Spleen (tissue), 11 donors: ENCODE data around the gene FAR2. TPM values are rescaled to one million over a fixed set of nuclear protein-coding genes. Genes with fewer than 3 reads are reported as not detected.

ENCODE experiments used
- DNase-seq: peaks from one replicate; pipeline ENCODE4 v3.0.0-alpha.2; 2020
- H3K27ac ChIP-seq, 8 donors: fragments of 200-600 bp; sonication (generic) in 7 of 8; 1 replicate in 4 of 8; 2 replicates in 4 of 8; pipeline versions ENCODE4 v1.5.0 to v1.8.0; 2016 to 2021; ENCODE audit warnings: inconsistent platforms in 4 of 8, mild to moderate bottlenecking in 4 of 8, moderate library complexity in 1 of 8
- H3K27me3 ChIP-seq, 7 donors: fragments of 200-600 bp; sonication (generic) in 6 of 7; replicated peaks in 1 of 7; 1 replicate in 4 of 7; 2 replicates in 3 of 7; pipeline versions ENCODE4 v1.5.0 to v1.8.0; 2016 to 2021; ENCODE audit warnings: inconsistent platforms in 3 of 7, mild to moderate bottlenecking in 1 of 7
- H3K36me3 ChIP-seq, 6 donors: fragments of 200-600 bp; sonication (generic) in 5 of 6; 1 replicate in 4 of 6; 2 replicates in 2 of 6; pipeline versions ENCODE4 v1.5.0 to v1.8.0; 2016 to 2021; ENCODE audit warnings: inconsistent platforms in 2 of 6
- H3K4me1 ChIP-seq, 6 donors: fragments of 200-600 bp; sonication (generic) in 5 of 6; 1 replicate in 3 of 6; 2 replicates in 3 of 6; pipeline versions ENCODE4 v1.5.0 to v1.8.0; 2016 to 2021; ENCODE audit warnings: inconsistent platforms in 3 of 6
- H3K4me3 ChIP-seq, 8 donors: fragments of 200-600 bp; sonication (generic) in 7 of 8; 1 replicate in 4 of 8; 2 replicates in 4 of 8; pipeline versions ENCODE4 v1.5.0 to v1.8.0; 2016 to 2021; ENCODE audit warnings: inconsistent platforms in 4 of 8, mild to moderate bottlenecking in 4 of 8, moderate library complexity in 2 of 8
- H3K9me3 ChIP-seq, 8 donors: fragments of 200-600 bp; sonication (generic) in 7 of 8; 1 replicate in 4 of 8; 2 replicates in 4 of 8; pipeline versions ENCODE4 v1.5.0 to v1.8.0; 2016 to 2021; ENCODE audit warnings: inconsistent platforms in 4 of 8
- CTCF ChIP-seq, 11 experiments: fragments of 200-600 bp in 7 of 11; fragments of 450-650 bp in 4 of 11; sonication (generic) in 4 of 11; IDR thresholded peaks in 8 of 11; conservative IDR thresholded peaks in 3 of 11; 1 replicate in 7 of 11; 2 replicates in 4 of 11; pipeline versions ENCODE4 v1.4.0 to v1.8.0; 2016 to 2021; ENCODE audit warnings: antibody characterized with exemption in 11 of 11, inconsistent platforms in 4 of 11, mild to moderate bottlenecking in 1 of 11
- POLR2A ChIP-seq, 3 donors: fragments of 450-650 bp; IDR thresholded peaks; one replicate each; pipeline ENCODE4 v1.5.1; 2017; ENCODE audit warnings: antibody characterized with exemption in 3 of 3, mild to moderate bottlenecking in 1 of 3
- POLR2AphosphoS5 ChIP-seq, 3 donors: sonication (generic); formaldehyde crosslinking; IDR thresholded peaks; one replicate each; pipeline ENCODE4 v1.5.1; 2017; ENCODE audit warnings: antibody characterized with exemption in 3 of 3
- WGBS, 5 donors: extraction: QIAGEN DNeasy Blood & Tissue Kit in 3 of 5; methylation state at CpG; one replicate each; pipeline versions ENCODE4 v1.1.5 to v1.1.7; 2013 to 2018; 5-methylcytosine and 5-hydroxymethylcytosine counted together
- intact Hi-C: fragments of 100-400 bp; cut with DNase I; formaldehyde crosslinking; loops from one replicate; pipeline ENCODE4 v1.15.0; 2023; ENCODE audit warnings: low total_unique reads
- polyA plus RNA-seq, 3 donors: library from polyadenylated mRNA; stranded (reverse); fragments of 200-250 nt; gene quantifications; one replicate each; pipeline ENCODE4 v1.2.1, GENCODE V29; 2013
- total RNA-seq, 7 donors: library from RNA; depleted of rRNA in 3 of 7; stranded (reverse); fragments of >200 nt in 3 of 7; fragmentation: NEBNext Ultra II Directional in 4 of 7; extraction: Animal tissue kit (Norgen Biotek cat#: 25700) in 4 of 7; gene quantifications; one replicate each; pipeline versions ENCODE4 v1.1.0 to v1.2.1, GENCODE V29; 2016 to 2021
- donor health status: healthy with polysubstance abuse.
- donor health status: DM: no; HTN: no; CAD: no; lungs with moderate emphysema.
- donor health status: DM: no; HTN: no; CAD: no.
- donor health status: Bipolar disorder and iron deficiency.
- donor health status: healthy.
- donor health status: DM: no; HTN: no; CAD: no.
- donor health status: DM: yes; HTN: yes; CAD: no.

The FAR2 gene
- total and polyA plus RNA-seq, 10 donors = 2.9 to 51.8 (median 29.2) TPM

- DNase-seq = no peak
- intact Hi-C loops = no loop called here
- H3K9me3 ChIP-seq = no peaks in the 10 kb centered on the region
- no peak overlapping the region for H3K4me3 ChIP-seq
- TF ChIP-seq POLR2AphosphoS5 (IDR thresholded peaks at IDR 0.05) (no peak), POLR2A (IDR thresholded peaks at IDR 0.05) (no peak), CTCF (IDR thresholded peaks at IDR 0.05 in 8 of 11, conservative IDR thresholded peaks at IDR 0.05 in 3 of 11) (no peak)
- no peaks in the 10 kb centered on the region for H3K27me3 ChIP-seq
- no peak overlapping the region for H3K27ac ChIP-seq
- WGBS, 5 donors = 74 to 98% (median 93%) methylated on average over 2 of the region's 2 CpGs
- no peaks in the 10 kb centered on the region for H3K36me3 ChIP-seq
- peaks cover 0 to 37% (median 25%) of the 10 kb centered on the region in 6 donors for H3K4me1 ChIP-seq
Observed at GRCh38 chr12:29238822-29239291, 89.8 kb downstream of the FAR2 start.

- 63 to 85% (median 80%) methylated on average over 1 of the region's 1 CpG for WGBS, 5 donors
- no peak overlapping the region for H3K4me3 ChIP-seq
- peaks cover 0 to 40% (median 26%) of the 10 kb centered on the region in 6 donors for H3K4me1 ChIP-seq
- intact Hi-C loops = no loop called here
- TF ChIP-seq CTCF (IDR thresholded peaks at IDR 0.05 in 8 of 11, conservative IDR thresholded peaks at IDR 0.05 in 3 of 11) (no peak), POLR2A (IDR thresholded peaks at IDR 0.05) (no peak), POLR2AphosphoS5 (IDR thresholded peaks at IDR 0.05) (no peak)
- no peak overlapping the region for H3K27ac ChIP-seq
- no peaks in the 10 kb centered on the region for H3K9me3 ChIP-seq
- no peaks in the 10 kb centered on the region for H3K27me3 ChIP-seq
- DNase-seq = no peak
- no peaks in the 10 kb centered on the region for H3K36me3 ChIP-seq
Observed at GRCh38 chr12:29239336-29239735, 90.3 kb downstream of the FAR2 start.

GRCh38 chr12:29240441-29240840 lies 91.4 kb downstream of the FAR2 start:
- H3K4me3 ChIP-seq = no peak overlapping the region
- peaks cover 0 to 41% (median 26%) of the 10 kb centered on the region in 6 donors for H3K4me1 ChIP-seq
- no peaks in the 10 kb centered on the region for H3K9me3 ChIP-seq
- H3K27ac ChIP-seq = no peak overlapping the region
- TF ChIP-seq CTCF (IDR thresholded peaks at IDR 0.05 in 8 of 11, conservative IDR thresholded peaks at IDR 0.05 in 3 of 11) (no peak), POLR2A (IDR thresholded peaks at IDR 0.05) (no peak), POLR2AphosphoS5 (IDR thresholded peaks at IDR 0.05) (no peak)
- no peaks in the 10 kb centered on the region for H3K27me3 ChIP-seq
- no peak for DNase-seq
- WGBS, 5 donors = 78 to 97% (median 92%) methylated on average over 2 of the region's 2 CpGs
- intact Hi-C loops = no loop called here
- H3K36me3 ChIP-seq = no peaks in the 10 kb centered on the region

GRCh38 chr12:29241821-29242591 lies 92.9 kb downstream of the FAR2 start:
- Histone ChIP-seq H3K4me3 (peak overlapping the region in 1 of 8 donors; percentile 1), H3K27ac (peak overlapping the region; percentile 40 to 83 (median 72)), H3K9me3 (no peaks in the 10 kb centered on the region), H3K4me1 (peaks cover 0 to 40% (median 26%) of the 10 kb centered on the region in 6 donors), H3K27me3 (no peaks in the 10 kb centered on the region), H3K36me3 (no peaks in the 10 kb centered on the region)
- 33 to 52% (median 47%) methylated on average over 7 of the region's 7 CpGs for whole genome bisulfite sequencing, 5 donors
- no peak for DNase-seq
- TF ChIP-seq CTCF (IDR thresholded peaks at IDR 0.05 in 8 of 11, conservative IDR thresholded peaks at IDR 0.05 in 3 of 11) (peak in 3 of 11 experiments; percentile 9 to 36 (median 28)), POLR2A (IDR thresholded peaks at IDR 0.05) (no peak), POLR2AphosphoS5 (IDR thresholded peaks at IDR 0.05) (peak in 1 of 3 donors; percentile 50)
- intact Hi-C loops = no loop called here
